IMR-90 (cell line): ENCODE results near the gene KLC4. TPM values are rescaled to one million over a fixed set of nuclear protein-coding genes. Genes with fewer than 3 reads are reported as not detected.

Experiments used
- ATAC-seq: fragments of 200-7000 bp; cut with Tn5 transposase; 2 replicates; pipeline ENCODE4 v1.9.1; 2020; ENCODE audit warnings: low read depth, mild to moderate bottlenecking, moderate library complexity
- BruUV-seq: library from RNA; stranded (reverse); fragments of 400-500 nt; replicated peaks from 2 replicates; lab custom pipeline; 2021; lab: Mats Ljungman, UMichigan
- CTCF ChIA-PET: fragments of 300-600 bp; formaldehyde crosslinking; extraction: SDS; loops from one replicate; lab custom pipeline; 2021; ENCODE audit warnings: antibody characterized with exemption; lab: Yijun Ruan, JAX
- POLR2A ChIA-PET: fragments of 300-600 bp; sonication (Branson Sonifier 250); formaldehyde crosslinking; loops from one replicate; lab custom pipeline; 2022; ENCODE audit warnings: antibody characterized with exemption; ENCODE audit not compliant: unreplicated experiment; lab: Charles Lee
- DNase-seq: peaks from one replicate; pipeline ENCODE4 v3.0.0; 2013
- H2AFZ ChIP-seq: replicated peaks from 2 replicates; pipeline ENCODE3; 2013; ENCODE audit warnings: low read length, mild to moderate bottlenecking; ENCODE audit not compliant: poor library complexity
- H2AK5ac ChIP-seq: 2 replicates; pipeline ENCODE4 v1.6.1; 2013; ENCODE audit warnings: low read depth, low read length, inconsistent platforms
- H2AK9ac ChIP-seq: replicated peaks from 2 replicates; pipeline ENCODE3; 2013; ENCODE audit warnings: mild to moderate bottlenecking, low read depth, low read length, moderate library complexity; ENCODE audit not compliant: poor library complexity
- H2BK120ac ChIP-seq: 2 replicates; pipeline ENCODE4 v1.6.1; 2013; ENCODE audit warnings: low read depth, low read length, inconsistent platforms
- H2BK15ac ChIP-seq: 3 replicates; pipeline ENCODE4 v1.6.1; 2013; ENCODE audit warnings: low read depth, low read length, inconsistent platforms
- H2BK20ac ChIP-seq: 2 replicates; pipeline ENCODE4 v1.6.1; 2013; ENCODE audit warnings: low read depth, mild to moderate bottlenecking, inconsistent platforms, low read length, moderate library complexity
- H2BK5ac ChIP-seq: 2 replicates; pipeline ENCODE4 v1.6.1; 2013; ENCODE audit warnings: mild to moderate bottlenecking, low read depth, low read length, inconsistent platforms; ENCODE audit not compliant: poor library complexity, severe bottlenecking
- H3K14ac ChIP-seq: replicated peaks from 2 replicates; pipeline ENCODE4 v1.6.1; 2013; ENCODE audit warnings: low read depth, low read length, inconsistent platforms
- H3K18ac ChIP-seq: 2 replicates; pipeline ENCODE4 v1.6.1; 2013; ENCODE audit warnings: low read depth, low read length, control low read depth
- H3K23ac ChIP-seq: 2 replicates; pipeline ENCODE4 v1.6.1; 2013; ENCODE audit warnings: low read depth, low read length, inconsistent platforms
- H3K27ac ChIP-seq: 2 replicates; pipeline ENCODE4 v1.5.1; 2013; ENCODE audit warnings: mild to moderate bottlenecking, control low read depth, low read length; ENCODE audit not compliant: insufficient read depth
- H3K27me3 ChIP-seq: 2 replicates; pipeline ENCODE4 v1.6.1; 2013; ENCODE audit warnings: low read length; ENCODE audit not compliant: control insufficient read depth, insufficient read depth
- H3K36me3 ChIP-seq: 2 replicates; pipeline ENCODE4 v1.6.1; 2013; ENCODE audit warnings: low read length, mixed read lengths; ENCODE audit not compliant: control insufficient read depth, insufficient read depth
- H3K4ac ChIP-seq: 2 replicates; pipeline ENCODE4 v1.6.1; 2013; ENCODE audit warnings: low read depth, low read length, inconsistent platforms
- H3K4me1 ChIP-seq: 2 replicates; pipeline ENCODE4 v1.6.1; 2013; ENCODE audit warnings: low read length, mixed read lengths; ENCODE audit not compliant: control insufficient read depth, insufficient read depth
- H3K4me2 ChIP-seq: 2 replicates; pipeline ENCODE4 v1.6.1; 2013; ENCODE audit warnings: low read depth, mild to moderate bottlenecking, control low read depth, low read length, moderate library complexity
- H3K4me3 ChIP-seq: 2 replicates; pipeline ENCODE4 v1.5.1; 2013; ENCODE audit warnings: low read depth, mild to moderate bottlenecking, control low read depth, low read length, moderate library complexity; ENCODE audit not compliant: insufficient read depth
- H3K56ac ChIP-seq: 2 replicates; pipeline ENCODE4 v1.6.1; 2013; ENCODE audit warnings: low read length, inconsistent platforms; ENCODE audit not compliant: insufficient read depth; ENCODE audit errors: extremely low read depth
- H3K79me1 ChIP-seq, 2 experiments: 2 replicates each; pipeline ENCODE4 v1.6.1; 2013; ENCODE audit warnings: low read length in 2 of 2, inconsistent platforms in 1 of 2, low read depth in 1 of 2
- H3K9ac ChIP-seq: 2 replicates; pipeline ENCODE4 v1.6.1; 2013; ENCODE audit warnings: low read depth, low read length, control low read depth
- H3K9me1 ChIP-seq: 2 replicates; pipeline ENCODE4 v1.6.1; 2013; ENCODE audit warnings: low read length, inconsistent platforms; ENCODE audit not compliant: insufficient read depth
- H3K9me3 ChIP-seq: 2 replicates; pipeline ENCODE4 v1.6.1; 2013; ENCODE audit warnings: low read length; ENCODE audit not compliant: control insufficient read depth, insufficient read depth
- H4K20me1 ChIP-seq: 2 replicates; pipeline ENCODE4 v1.6.1; 2013; ENCODE audit warnings: low read length, inconsistent platforms; ENCODE audit not compliant: insufficient read depth
- H4K5ac ChIP-seq: 2 replicates; pipeline ENCODE4 v1.6.1; 2013; ENCODE audit warnings: mild to moderate bottlenecking, low read depth, low read length, control low read depth
- H4K8ac ChIP-seq, 2 experiments: 2 replicates each; pipeline ENCODE4 v1.6.1; 2013; ENCODE audit warnings: low read depth in 2 of 2, low read length in 2 of 2, control low read depth in 1 of 2, inconsistent platforms in 1 of 2
- H4K91ac ChIP-seq: 2 replicates; pipeline ENCODE4 v1.6.1; 2013; ENCODE audit warnings: low read depth, low read length, inconsistent platforms; ENCODE audit not compliant: insufficient read depth
- BHLHE40 ChIP-seq: fragments of 150-350 bp; IDR thresholded peaks from 2 replicates; pipeline ENCODE4 v1.6.1; 2016; ENCODE audit warnings: mild to moderate bottlenecking, low read depth, low read length
- CEBPB ChIP-seq: IDR thresholded peaks from 2 replicates; pipeline ENCODE4 v1.6.1; 2012; ENCODE audit warnings: low read depth, low read length, improper control_type of control experiment
- FOS ChIP-seq: fragments of 150-350 bp; IDR thresholded peaks from 2 replicates; pipeline ENCODE4 v1.6.1; 2016; ENCODE audit warnings: low read depth, low read length
- MAFK ChIP-seq: IDR thresholded peaks from 2 replicates; pipeline ENCODE4 v1.6.1; 2012; ENCODE audit warnings: low read depth, low read length, improper control_type of control experiment
- MAZ ChIP-seq: IDR thresholded peaks from 2 replicates; pipeline ENCODE4 v1.6.1; 2012; ENCODE audit warnings: low read depth, mild to moderate bottlenecking, low read length, improper control_type of control experiment, moderate library complexity, borderline replicate concordance
- NFE2L2 ChIP-seq: fragments of 150-350 bp; IDR thresholded peaks from 2 replicates; pipeline ENCODE4 v1.6.1; 2016; ENCODE audit warnings: low read depth, mild to moderate bottlenecking, low read length
- RAD21 ChIP-seq: IDR thresholded peaks from 2 replicates; pipeline ENCODE4 v1.6.1; 2012; ENCODE audit warnings: low read length, improper control_type of control experiment
- RCOR1 ChIP-seq: IDR thresholded peaks from 2 replicates; pipeline ENCODE4 v1.6.1; 2012; ENCODE audit warnings: mild to moderate bottlenecking, low read length, improper control_type of control experiment; ENCODE audit not compliant: insufficient replicate concordance
- SMC3 ChIP-seq: fragments of 150-350 bp; IDR thresholded peaks from 2 replicates; pipeline ENCODE4 v1.6.1; 2016; ENCODE audit warnings: low read depth, mild to moderate bottlenecking, antibody characterized with exemption, low read length, moderate library complexity
- WGBS, 2 experiments: methylation state at CpG; one replicate each; pipeline versions ENCODE4 v1.1.5 to v1.1.7; 2013; ENCODE audit warnings: missing lambda C conversion rate in 2 of 2; ENCODE audit not compliant: insufficient read length in 1 of 2; ENCODE audit errors: extremely low coverage in 2 of 2; 5-methylcytosine and 5-hydroxymethylcytosine counted together
- dilution Hi-C: fragments of 300-500 bp; cut with HindIII; formaldehyde crosslinking; loops from one replicate; pipeline ENCODE4 v1.14.3; 2018; ENCODE audit warnings: low sequenced_read_pairs; ENCODE audit not compliant: unreplicated experiment
- in situ Hi-C: fragments of 300-500 bp; cut with MboI; formaldehyde crosslinking; loops from 3 replicates; pipeline ENCODE4 v1.14.3; 2019; ENCODE audit warnings: low sequenced_read_pairs, inconsistent platforms, mixed read lengths
- intact Hi-C: fragments of 100-400 bp; cut with micrococcal nuclease; formaldehyde crosslinking; loops from 2 replicates; pipeline ENCODE4 v1.10.0; 2022
- polyA plus RNA-seq, 3 experiments: library from polyadenylated mRNA; depleted of rRNA; stranded (reverse); fragments of >200 nt; gene quantifications; 2 replicates each; pipeline ENCODE4 v1.2.3, GENCODE V29; 2012; ENCODE audit warnings: low replicate concordance in 1 of 3
- total RNA-seq: library from RNA; depleted of rRNA; stranded (reverse); fragments of >200 nt; gene quantifications from 2 replicates; pipeline ENCODE4 v1.2.3, GENCODE V29; 2012
- TF ChIP-seq, protein P1 (sequence below): fragments of 150-350 bp; IDR thresholded peaks from 2 replicates; pipeline ENCODE4 v1.6.1; 2017; ENCODE audit warnings: mild to moderate bottlenecking, antibody characterized with exemption, low read length, low read depth
- TF ChIP-seq, protein P2 (sequence below): fragments of 150-350 bp; IDR thresholded peaks from 2 replicates; pipeline ENCODE4 v1.6.1; 2016; ENCODE audit warnings: low read depth, mild to moderate bottlenecking, low read length, moderate library complexity, borderline replicate concordance
- TF ChIP-seq, protein P3 (sequence below): conservative IDR thresholded peaks from 2 replicates; pipeline ENCODE4 v1.5.1; 2012; ENCODE audit warnings: mild to moderate bottlenecking, low read depth, low read length, improper control_type of control experiment

KLC4 gene
- total and polyA plus RNA-seq, 2 of the 4 experiments (the other 2 are of a cell fraction): 10.9 to 13.0 TPM

DNA sequence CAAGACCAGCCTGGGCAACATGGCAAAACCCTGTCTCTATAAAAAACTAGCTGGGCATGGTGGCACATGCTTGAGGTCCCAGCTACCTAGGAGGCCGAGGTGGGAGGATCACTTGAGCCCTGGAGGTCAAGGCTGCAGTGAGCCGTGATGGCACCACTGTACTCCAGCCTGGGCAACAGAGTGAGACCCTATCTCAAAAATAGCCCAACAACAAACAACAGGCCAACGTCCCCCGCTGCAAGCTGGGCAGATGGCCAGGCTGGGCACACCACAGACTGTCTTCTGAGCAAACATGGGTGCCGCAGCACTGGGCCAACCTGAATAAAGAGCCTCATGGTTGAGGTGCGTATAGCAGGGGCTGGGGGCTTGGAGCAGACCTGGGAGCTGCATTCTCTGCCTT lies 65.0 kb downstream of the KLC4 start:
- no peak overlapping the region; the same call in 1 of the 2 replicates for H3K27ac ChIP-seq
- CTCF ChIA-PET: interaction anchor here (3.7 kb wide), 1 partner anchor 19 kb away, joined by 17 read pairs; no protein-coding TSS in a partner anchor
- H2AK5ac ChIP-seq: peak overlapping the region; percentile 25; the same call in 1 of the 2 replicates
- H3K36me3 ChIP-seq: peaks cover under 1% of the 10 kb centered on the region; the same call in 1 of the 2 replicates
- H2BK120ac ChIP-seq: peak overlapping the region; percentile 83
- 100% methylated on average over 2 of the region's 6 CpGs; no CpG with 5 or more reads in 1 of the 2 experiments for WGBS, 2 experiments
- H4K5ac ChIP-seq: peak overlapping the region; percentile 9; the same call in 1 of the 2 replicates
- in situ Hi-C loops (no loop called here), dilution Hi-C loops (no loop called here), intact Hi-C loops (no loop called here)
- H3K18ac ChIP-seq: 0 out of 2 replicates have a peak overlapping the region, but pooled peaks have one; percentile 27
- H3K56ac ChIP-seq: no peak overlapping the region
- no peak overlapping the region for H3K4me3 ChIP-seq
- peaks cover 45 to 92% of the 10 kb centered on the region in 2 experiments for H3K79me1 ChIP-seq
- H3K4me2 ChIP-seq: no peak overlapping the region
- no peak overlapping the region for H3K9ac ChIP-seq
- no peak for DNase-seq
- no peak for ATAC-seq
- peak overlapping the region; percentile 32 for H3K14ac ChIP-seq
- peak overlapping the region; percentile 89 for H3K4ac ChIP-seq
- no peaks in the 10 kb centered on the region for H3K27me3 ChIP-seq
- H4K20me1 ChIP-seq: peaks cover 49% of the 10 kb centered on the region
- H2AFZ ChIP-seq: no peak overlapping the region
- peak overlapping the region; percentile 76; the same call in 1 of the 2 replicates for H3K23ac ChIP-seq
- H3K9me1 ChIP-seq: peaks cover 45% of the 10 kb centered on the region
- peak overlapping the region; percentile 44 for H2BK5ac ChIP-seq
- TF ChIP-seq MAZ: no peak
- no peak for TF ChIP-seq FOS
- TF ChIP-seq, protein P1, sequence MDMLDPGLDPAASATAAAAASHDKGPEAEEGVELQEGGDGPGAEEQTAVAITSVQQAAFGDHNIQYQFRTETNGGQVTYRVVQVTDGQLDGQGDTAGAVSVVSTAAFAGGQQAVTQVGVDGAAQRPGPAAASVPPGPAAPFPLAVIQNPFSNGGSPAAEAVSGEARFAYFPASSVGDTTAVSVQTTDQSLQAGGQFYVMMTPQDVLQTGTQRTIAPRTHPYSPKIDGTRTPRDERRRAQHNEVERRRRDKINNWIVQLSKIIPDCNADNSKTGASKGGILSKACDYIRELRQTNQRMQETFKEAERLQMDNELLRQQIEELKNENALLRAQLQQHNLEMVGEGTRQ: no peak
- TF ChIP-seq RAD21: no peak
- no peak for TF ChIP-seq CEBPB
- no peak for TF ChIP-seq BHLHE40
- no peak for TF ChIP-seq SMC3
- TF ChIP-seq, protein P2, sequence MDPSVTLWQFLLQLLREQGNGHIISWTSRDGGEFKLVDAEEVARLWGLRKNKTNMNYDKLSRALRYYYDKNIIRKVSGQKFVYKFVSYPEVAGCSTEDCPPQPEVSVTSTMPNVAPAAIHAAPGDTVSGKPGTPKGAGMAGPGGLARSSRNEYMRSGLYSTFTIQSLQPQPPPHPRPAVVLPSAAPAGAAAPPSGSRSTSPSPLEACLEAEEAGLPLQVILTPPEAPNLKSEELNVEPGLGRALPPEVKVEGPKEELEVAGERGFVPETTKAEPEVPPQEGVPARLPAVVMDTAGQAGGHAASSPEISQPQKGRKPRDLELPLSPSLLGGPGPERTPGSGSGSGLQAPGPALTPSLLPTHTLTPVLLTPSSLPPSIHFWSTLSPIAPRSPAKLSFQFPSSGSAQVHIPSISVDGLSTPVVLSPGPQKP: no peak
- no peak for TF ChIP-seq RCOR1
- TF ChIP-seq MAFK: no peak
- TF ChIP-seq, protein P3, sequence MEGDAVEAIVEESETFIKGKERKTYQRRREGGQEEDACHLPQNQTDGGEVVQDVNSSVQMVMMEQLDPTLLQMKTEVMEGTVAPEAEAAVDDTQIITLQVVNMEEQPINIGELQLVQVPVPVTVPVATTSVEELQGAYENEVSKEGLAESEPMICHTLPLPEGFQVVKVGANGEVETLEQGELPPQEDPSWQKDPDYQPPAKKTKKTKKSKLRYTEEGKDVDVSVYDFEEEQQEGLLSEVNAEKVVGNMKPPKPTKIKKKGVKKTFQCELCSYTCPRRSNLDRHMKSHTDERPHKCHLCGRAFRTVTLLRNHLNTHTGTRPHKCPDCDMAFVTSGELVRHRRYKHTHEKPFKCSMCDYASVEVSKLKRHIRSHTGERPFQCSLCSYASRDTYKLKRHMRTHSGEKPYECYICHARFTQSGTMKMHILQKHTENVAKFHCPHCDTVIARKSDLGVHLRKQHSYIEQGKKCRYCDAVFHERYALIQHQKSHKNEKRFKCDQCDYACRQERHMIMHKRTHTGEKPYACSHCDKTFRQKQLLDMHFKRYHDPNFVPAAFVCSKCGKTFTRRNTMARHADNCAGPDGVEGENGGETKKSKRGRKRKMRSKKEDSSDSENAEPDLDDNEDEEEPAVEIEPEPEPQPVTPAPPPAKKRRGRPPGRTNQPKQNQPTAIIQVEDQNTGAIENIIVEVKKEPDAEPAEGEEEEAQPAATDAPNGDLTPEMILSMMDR: no peak
- TF ChIP-seq NFE2L2: no peak
- POLR2A ChIA-PET: interaction anchor here (0.6 kb wide), 1 partner anchor 27 kb away, joined by 3 read pairs; no protein-coding TSS in a partner anchor
- H2BK20ac ChIP-seq: peak overlapping the region; percentile 33; the same call in 1 of the 2 replicates
- H2BK15ac ChIP-seq: peak overlapping the region; percentile 62; the same call in 1 of the 3 replicates
- peaks cover 66% of the 10 kb centered on the region for H3K4me1 ChIP-seq
- BruUV-seq: no TSS peak
- 0 out of 4 replicates have a peak overlapping the region, but pooled peaks of 1 of the 2 experiments have one; percentile 75 for H4K8ac ChIP-seq
- H3K9me3 ChIP-seq: no peaks in the 10 kb centered on the region
- peak overlapping the region; percentile 31 for H2AK9ac ChIP-seq
- peak overlapping the region; percentile 45; the same call in 1 of the 2 replicates for H4K91ac ChIP-seq
